OCI-LY1 (cell line): Measurements from ENCODE around the gene FRY.

Experiments
- EZH2 ChIP-seq: fragments of 200-600 bp; sonication (generic), shearing (Covaris generic); IDR thresholded peaks from 2 replicates; pipeline ENCODE4 v1.8.0; 2017; ENCODE audit warnings: borderline replicate concordance, mixed run types, mild to moderate bottlenecking, antibody characterized with exemption, low read length, moderate library complexity, mixed read lengths
- TF ChIP-seq, protein P1 (sequence below): fragments of 200-600 bp; sonication (generic), shearing (Covaris generic); IDR thresholded peaks from 2 replicates; pipeline ENCODE4 v1.5.1; 2017; ENCODE audit warnings: mild to moderate bottlenecking, antibody characterized with exemption, low read length, moderate library complexity, mixed read lengths

DNA sequence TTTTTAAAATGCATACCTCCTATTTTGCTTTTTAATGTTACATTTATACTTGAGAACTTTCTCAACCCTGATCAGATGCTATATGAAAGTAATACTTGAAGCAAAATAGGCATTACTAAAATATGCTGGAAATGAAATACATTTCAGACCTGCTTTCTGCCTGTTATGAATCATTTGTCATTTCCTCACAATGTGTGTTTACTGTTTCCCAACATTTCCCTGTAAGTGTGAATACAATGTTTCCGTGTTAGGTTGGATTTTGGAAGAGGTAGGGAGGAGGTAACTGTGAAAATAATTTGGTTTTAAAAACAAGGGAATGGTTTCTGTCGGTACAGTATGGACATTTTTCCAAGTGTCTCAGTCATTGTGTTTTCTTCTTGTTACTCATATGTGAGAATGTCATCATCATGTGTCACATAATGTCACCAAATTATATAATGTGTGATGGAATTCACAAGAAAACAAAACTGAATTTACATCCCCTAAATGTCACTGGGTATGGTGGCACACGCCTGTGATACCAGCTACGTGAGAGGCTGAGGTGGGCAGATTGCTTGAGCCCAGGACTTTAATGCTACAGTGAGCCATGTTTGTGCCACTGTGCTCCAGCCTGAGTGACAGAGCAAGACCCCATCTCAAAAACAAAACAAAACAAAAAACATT is 240.6 kb downstream of the FRY start:
- TF ChIP-seq, protein P1, sequence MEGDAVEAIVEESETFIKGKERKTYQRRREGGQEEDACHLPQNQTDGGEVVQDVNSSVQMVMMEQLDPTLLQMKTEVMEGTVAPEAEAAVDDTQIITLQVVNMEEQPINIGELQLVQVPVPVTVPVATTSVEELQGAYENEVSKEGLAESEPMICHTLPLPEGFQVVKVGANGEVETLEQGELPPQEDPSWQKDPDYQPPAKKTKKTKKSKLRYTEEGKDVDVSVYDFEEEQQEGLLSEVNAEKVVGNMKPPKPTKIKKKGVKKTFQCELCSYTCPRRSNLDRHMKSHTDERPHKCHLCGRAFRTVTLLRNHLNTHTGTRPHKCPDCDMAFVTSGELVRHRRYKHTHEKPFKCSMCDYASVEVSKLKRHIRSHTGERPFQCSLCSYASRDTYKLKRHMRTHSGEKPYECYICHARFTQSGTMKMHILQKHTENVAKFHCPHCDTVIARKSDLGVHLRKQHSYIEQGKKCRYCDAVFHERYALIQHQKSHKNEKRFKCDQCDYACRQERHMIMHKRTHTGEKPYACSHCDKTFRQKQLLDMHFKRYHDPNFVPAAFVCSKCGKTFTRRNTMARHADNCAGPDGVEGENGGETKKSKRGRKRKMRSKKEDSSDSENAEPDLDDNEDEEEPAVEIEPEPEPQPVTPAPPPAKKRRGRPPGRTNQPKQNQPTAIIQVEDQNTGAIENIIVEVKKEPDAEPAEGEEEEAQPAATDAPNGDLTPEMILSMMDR, result no peak
- TF ChIP-seq EZH2, result no peak
